ENCODE measurements around the gene RNASE4. TPM values are rescaled to one million over a fixed set of nuclear protein-coding genes. Genes with fewer than 3 reads are reported as not detected.

The RNASE4 gene
- total RNA-seq, 4 donors from 2014 or later: 61.9 to 107 (median 82.9) TPM

GRCh38 chr14:20690848-20691640 is 6.7 kb downstream of the RNASE4 start:
- Histone ChIP-seq H3K4me1 (peaks cover 16 to 40% (median 35%) of the 10 kb centered on the region in 4 donors), H3K27me3 (no peaks in the 10 kb centered on the region), H3K9me3 (no peaks in the 10 kb centered on the region), H3K4me3 (no peak overlapping the region), H3K27ac (replicated peaks in 1 of 4) (no peak overlapping the region), H3K36me3 (peaks cover 5 to 29% (median 10%) of the 10 kb centered on the region in 4 donors)
- intact Hi-C loops (cut with DNase I): loop anchor here (1.0 kb wide), 1 partner anchor 160 kb away; no protein-coding TSS in a partner anchor
- TF ChIP-seq EP300 (IDR thresholded peaks at IDR 0.05): no peak
- TF ChIP-seq CTCF (IDR thresholded peaks at IDR 0.05): peak; percentile 83 to 95 (median 88)
- no peak for TF ChIP-seq POLR2A (IDR thresholded peaks at IDR 0.05; ENCODE audit: low read depth)
- 30% methylated on average over 9 of the region's 9 CpGs for WGBS
- no peak for DNase-seq (ENCODE audit: extremely low spot score)

GRCh38 chr14:20692116-20692751 is 7.9 kb downstream of the RNASE4 start:
- WGBS: 93% methylated on average over 7 of the region's 7 CpGs
- H3K4me3 ChIP-seq: no peak overlapping the region
- H3K9me3 ChIP-seq: no peaks in the 10 kb centered on the region
- H3K27me3 ChIP-seq: no peaks in the 10 kb centered on the region
- TF ChIP-seq CTCF (IDR thresholded peaks at IDR 0.05) (no peak), EP300 (IDR thresholded peaks at IDR 0.05) (no peak), POLR2A (IDR thresholded peaks at IDR 0.05; ENCODE audit: low read depth) (no peak), POLR2AphosphoS5 (IDR thresholded peaks at IDR 0.05) (no peak)
- H3K4me1 ChIP-seq: peaks cover 10 to 29% (median 23%) of the 10 kb centered on the region in 4 donors
- intact Hi-C loops (cut with DNase I): no loop called here
- H3K36me3 ChIP-seq: peaks cover 5 to 31% (median 10%) of the 10 kb centered on the region in 4 donors
- DNase-seq (ENCODE audit: extremely low spot score): no peak
- H3K27ac ChIP-seq (replicated peaks in 1 of 4): no peak overlapping the region

GRCh38 chr14:20696764-20697163 is 12.4 kb downstream of the RNASE4 start:
- DNase-seq (ENCODE audit: extremely low spot score): no peak
- 80% methylated on average over 5 of the region's 5 CpGs for WGBS

More at GRCh38 chr14:20696764-20697163, 12.4 kb downstream of the RNASE4 start:
- H3K27ac ChIP-seq (replicated peaks in 1 of 4): no peak overlapping the region
- no peaks in the 10 kb centered on the region for H3K27me3 ChIP-seq
- peaks cover 12 to 43% (median 13%) of the 10 kb centered on the region in 4 donors for H3K36me3 ChIP-seq
- no peak overlapping the region for H3K4me3 ChIP-seq
- H3K4me1 ChIP-seq: peaks cover 0 to under 1% (median 0%) of the 10 kb centered on the region in 4 donors
- TF ChIP-seq EP300 (IDR thresholded peaks at IDR 0.05) (no peak), POLR2AphosphoS5 (IDR thresholded peaks at IDR 0.05) (no peak), CTCF (IDR thresholded peaks at IDR 0.05) (no peak), POLR2A (IDR thresholded peaks at IDR 0.05; ENCODE audit: low read depth) (no peak)
- intact Hi-C loops (cut with DNase I): loop anchor here (5.0 kb wide), 2 partner anchors 161 to 276 kb away; no protein-coding TSS in a partner anchor
- no peaks in the 10 kb centered on the region for H3K9me3 ChIP-seq

Data from esophagus muscularis mucosa (tissue), 4 donors.